GM19468 (cell line): ENCODE data around the gene RALGPS1.
"Not testable (repeated sequence)": the region's sequence is repeated elsewhere in the genome, so short reads cannot be mapped to it uniquely, and the experiment has no call there.

Source experiments
- ATAC-seq: cut with Tn5 transposase; IDR thresholded peaks from one replicate; pipeline ENCODE4 v1.9.1; 2021; ENCODE audit warnings: mild to moderate bottlenecking, moderate library complexity, moderate number of reproducible peaks; ENCODE audit not compliant: unreplicated experiment; ENCODE audit errors: extremely low read depth

The RALGPS1 gene

DNA sequence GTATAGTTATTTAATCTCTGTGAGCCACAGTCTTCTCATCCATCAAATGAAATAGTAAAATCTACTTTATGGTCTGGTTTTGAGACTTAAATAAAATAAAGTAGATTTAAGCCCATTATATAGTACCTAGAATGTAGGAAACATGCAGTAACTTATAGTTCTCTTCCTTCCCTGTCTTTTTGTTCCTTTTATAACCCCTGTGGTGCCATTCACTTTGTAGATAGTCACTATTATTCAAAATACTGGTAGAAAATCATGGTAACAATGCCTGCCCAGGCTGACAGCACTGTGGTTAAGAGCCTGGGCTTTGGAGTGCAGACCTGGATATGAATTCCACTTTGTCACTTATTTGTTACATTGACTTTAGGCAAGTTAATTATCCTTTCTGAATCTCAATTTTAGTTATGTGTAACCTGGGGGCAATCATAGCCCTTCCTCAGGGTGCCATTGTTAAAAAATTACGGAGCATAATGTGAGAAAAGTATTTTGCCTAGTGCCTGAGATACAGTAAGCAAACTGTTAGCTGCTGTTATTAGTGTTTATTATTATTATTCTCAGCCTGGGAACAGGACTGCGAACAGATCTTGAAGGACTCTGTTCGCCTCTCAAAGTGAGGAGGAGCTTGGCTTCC, 100.4 kb downstream of the RALGPS1 start:
- no peak for ATAC-seq

DNA sequence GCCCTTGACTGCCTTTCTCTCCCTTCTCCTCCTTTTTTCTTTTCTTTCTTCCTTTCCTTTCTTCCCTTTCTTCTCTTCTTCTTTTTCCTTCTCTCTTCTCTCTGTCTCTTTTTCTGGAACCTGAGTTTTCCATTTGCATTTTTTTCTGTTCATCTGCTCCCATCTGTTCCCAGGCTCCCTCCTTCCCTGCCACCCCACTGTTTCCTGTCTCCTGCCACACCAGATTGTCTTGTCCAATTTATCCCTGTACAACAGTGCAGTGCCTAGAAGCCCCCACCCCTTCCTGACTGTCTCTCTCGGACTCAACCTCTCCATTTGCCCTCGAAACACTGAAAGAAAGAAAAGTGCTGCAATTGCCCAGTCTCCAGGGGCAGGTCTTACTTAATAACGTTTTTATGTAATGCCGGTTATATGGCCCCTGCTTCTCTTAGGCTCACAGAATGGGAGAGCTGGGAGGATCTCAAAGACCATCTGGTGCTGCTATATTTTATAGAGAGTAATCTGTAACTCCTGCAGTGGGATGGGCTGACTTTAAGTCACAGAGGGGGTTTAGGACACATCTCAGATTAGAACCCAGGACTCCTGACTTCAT, 101.4 kb downstream of the RALGPS1 start:
- ATAC-seq, result no peak

DNA sequence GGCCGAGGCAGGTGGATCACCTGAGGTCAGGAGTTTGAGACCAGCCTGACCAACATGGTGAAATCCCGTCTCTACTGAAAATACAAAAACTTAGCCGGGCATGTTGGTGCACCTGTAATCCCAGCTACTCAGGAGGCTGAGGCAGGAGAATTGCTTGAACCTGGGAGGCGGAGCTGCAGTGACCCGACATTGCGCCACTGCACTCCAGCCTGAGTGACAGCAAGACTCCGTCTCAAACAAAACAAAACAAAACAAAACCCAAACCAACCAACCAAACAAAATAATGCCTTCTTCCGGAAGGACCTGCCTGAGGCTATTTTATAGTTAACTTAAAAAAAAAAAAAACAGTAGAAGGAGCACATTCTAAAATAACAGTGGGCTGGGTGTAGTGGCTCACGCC, 103.4 kb downstream of the RALGPS1 start:
- not testable (repeated sequence) for ATAC-seq

DNA sequence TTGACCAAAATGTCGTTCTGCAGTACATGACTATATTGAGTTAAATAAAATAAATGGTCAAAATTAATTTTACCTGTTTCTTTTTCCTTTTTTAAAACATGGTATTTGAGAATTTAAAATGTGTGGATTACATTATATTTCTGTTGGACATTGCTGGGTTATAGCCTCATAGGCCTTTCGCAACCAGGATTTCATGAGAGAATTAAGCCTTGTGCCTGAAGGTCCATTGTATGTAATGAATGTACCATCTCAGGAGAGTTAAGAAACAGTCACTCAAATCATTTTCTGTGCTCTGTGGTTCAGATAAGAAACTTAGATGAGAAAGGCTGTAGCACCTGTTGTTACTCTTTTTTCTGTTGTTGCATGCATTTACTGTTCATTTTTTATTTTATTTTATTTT, 104.4 kb downstream of the RALGPS1 start:
- ATAC-seq, result no peak

DNA sequence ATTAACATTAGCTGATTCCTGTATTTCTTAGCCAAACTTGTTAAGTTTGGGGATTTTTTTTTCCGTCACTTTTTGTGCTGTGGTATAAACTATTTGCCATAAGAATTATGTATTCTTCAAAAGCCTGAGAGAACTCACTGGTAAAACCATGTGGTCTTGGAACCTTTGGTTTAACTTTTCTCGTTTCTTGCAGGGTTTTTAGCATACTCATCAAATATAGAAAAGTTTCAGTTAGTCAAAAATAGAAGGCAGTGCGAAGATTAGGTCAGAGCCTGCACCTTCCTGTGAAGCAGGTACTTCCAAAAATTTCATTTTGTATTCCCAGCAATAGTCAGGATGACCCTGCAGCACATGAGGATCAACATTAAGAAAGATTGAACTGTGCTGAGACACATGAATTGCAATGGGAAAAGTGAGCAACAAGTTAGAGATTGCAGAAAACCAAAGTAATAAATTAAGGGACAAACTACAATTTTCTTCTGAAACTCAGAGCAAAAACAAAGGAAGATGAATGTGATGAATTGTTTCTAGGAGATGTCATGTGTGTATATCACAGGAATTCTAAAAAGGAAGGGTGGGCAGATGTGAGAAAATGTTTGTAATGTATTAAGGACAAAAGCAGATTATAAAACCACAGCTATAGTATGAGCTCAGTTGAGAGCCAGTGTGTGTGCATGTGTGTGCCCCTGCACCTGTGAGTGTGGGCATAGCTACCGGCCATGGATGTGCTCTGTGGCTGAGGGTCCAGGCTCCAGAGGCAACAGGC, 105.6 kb downstream of the RALGPS1 start:
- no peak for ATAC-seq

DNA sequence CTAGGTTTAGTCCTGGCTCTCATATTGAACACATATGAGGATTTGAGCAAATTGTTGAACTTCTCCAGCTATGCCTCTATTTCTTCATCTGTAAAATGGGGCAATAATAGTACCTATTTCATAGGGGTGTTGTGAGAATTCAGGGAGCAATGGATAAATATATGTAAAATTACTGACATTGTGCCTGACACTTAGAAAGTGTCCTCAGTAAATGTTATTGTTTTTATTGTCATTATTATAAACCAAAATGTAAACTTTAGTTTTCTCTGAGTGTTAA, 106.2 kb downstream of the RALGPS1 start:
- ATAC-seq, result no peak

DNA sequence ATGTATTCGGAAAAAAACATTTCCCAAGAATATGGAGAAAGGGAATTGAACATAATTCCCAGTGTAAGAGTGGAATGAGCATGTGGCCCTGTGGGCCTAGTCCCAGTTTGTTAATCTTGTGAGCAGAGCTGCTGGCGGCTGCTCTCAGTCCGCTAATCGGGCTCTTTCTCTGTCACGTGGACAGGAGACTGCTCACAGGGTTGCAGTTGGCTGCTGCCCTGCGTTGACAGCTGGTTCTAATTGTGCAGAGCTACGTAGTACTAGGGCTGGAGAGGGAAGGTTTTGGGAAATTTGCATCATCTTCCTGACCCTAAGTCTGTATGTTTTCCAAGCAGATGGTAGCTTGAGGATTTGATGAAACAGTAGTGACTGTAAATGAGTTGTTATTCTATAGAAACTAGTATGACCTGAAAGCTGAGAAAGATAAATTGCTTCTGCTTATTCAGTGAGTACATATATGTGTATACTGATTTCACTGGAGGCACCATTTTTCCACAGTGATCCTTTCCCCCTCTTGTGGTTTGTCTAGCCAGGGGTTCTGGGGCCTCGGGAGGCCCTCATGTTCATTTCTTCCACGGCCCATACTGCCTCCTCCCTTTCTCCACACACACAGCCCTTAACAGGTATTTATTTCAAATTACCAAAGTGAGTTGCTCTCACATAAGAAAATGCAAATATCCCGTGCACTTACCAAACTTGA, 107.2 kb downstream of the RALGPS1 start:
- ATAC-seq, result no peak

DNA sequence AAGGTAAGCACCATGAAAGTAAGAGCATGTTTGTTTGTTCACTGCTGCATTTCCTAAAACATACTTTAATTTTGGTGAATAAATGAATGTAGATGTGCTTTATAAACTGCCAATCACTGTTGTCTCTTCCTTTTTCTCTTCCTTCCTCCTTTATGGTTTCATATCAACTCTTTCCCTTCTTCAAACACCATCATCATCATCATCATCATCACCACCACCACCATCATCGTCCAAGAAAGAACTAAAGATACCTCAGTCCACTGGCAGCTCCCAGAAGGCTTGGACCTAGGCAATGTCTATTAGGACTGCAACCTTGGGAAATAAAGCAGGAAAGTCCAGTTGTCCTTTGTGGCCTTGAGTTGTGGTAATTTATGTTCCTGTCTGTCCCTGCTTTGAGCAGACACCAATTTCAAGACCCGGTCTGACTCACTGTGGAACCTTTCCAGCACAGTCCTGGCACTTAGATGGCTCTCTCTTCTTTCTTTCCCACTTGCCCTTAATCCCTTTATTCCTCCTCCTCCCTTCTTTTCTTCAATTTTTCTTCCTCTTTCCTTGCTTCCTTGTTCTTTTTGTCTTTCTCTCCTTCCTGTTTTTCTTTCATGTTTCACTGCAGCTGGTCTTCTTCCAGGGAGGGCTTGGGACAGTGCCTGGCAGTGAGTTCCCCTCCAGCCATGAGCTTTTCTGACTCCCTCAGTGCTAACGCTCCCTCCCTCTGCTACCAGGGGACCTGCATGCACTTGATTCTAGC, 108.5 kb downstream of the RALGPS1 start:
- no peak for ATAC-seq

DNA sequence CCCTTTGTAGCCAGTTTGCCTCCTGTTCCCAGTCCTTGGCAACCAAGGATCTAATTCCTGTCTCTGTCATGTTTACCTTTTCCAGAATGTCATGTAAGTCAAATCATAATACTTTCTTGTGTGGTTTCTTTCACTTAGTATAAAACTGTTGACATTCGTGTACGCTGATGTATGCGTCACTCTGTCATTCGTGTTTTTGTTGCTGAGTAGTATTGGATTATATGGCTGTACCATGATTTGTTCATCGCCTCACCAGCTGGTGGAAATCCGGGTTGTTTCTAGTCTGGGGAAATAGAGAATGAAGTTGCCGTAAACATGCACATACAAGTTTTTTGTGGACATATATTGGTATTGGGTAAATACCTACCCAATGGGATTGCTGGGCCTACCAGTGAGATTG, 110.5 kb downstream of the RALGPS1 start:
- no peak for ATAC-seq

DNA sequence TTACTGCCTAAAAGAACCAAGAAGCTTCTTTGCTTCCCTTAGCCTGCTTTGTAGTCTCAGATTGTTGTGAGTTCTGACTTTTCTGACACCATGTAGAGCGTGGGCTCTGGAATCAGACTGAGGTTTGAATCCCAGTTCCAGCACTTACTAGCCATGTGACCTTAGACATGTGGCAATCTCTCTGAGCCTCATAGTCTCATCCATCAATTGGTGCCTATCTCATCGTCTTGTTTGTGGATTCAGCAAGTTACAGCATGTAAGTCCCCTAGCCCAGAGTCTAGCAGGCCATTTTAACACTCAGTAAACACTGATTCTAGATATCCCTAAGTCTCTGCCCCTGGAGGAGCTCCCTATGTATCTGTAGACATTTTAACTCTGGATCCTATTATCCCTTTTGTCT, 113.1 kb downstream of the RALGPS1 start:
- ATAC-seq, result no peak

DNA sequence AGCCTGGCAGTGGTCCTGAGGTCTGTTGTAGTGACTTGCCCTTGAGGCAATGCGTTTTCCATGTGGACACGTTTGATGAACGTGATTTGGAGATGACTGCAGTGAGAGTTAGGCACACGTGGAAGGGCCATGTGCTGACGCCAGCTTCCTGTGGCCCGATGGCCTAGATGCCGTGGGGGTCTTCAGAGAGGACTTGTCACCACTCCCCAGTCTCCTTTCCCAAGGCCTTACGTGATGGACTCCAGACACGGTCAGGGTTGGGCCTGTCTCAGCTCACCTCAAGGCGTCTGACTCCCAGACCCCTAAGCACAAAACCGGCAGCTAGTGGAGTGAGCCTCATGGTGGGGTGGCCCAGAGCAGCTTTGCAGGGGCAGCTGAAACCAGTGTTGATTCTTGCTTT, 115.0 kb downstream of the RALGPS1 start:
- ATAC-seq, result no peak

DNA sequence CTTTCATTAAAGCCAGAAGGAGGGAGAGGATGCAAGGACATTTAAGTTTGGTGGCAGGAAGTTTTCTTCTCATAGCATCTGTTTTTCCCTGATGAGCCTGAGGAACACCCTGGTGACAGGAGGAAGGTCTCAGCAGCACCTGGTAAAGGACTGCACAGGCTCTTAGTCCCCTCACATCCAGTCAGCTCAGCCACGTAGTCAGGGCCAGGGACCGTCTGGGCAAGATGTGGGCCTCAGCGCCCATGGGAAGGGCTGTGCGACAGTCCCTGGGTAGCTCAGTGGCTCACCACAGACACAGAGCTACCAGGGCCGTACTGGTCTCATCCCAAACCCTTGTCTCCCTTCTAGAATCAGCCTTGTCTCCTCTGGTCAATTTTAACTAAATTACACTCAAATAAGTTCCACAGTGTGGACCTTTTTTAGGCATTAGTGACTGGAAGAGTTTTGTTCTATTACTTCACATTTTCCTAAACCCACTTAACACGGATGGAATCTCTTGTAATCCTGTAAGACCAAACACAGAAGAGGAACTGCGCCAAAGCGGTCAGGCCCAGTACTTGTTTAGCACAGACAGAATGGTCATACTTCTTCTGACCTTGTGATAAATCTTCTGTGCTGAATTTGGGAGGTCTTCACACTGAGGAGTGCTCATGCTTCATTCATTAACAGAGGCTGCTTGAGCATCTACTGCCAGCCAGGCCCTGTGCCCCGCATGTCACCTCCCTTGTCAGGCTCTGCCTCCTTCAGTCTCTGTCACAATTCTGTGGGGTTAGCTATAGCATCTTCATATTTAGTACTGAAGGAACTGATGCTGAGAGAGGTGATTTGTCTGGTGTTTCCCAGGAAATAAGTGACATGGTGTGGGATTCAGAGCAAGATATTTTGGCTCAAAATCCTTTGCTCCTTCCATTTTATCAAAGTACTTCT, 116.5 kb downstream of the RALGPS1 start:
- no peak for ATAC-seq

DNA sequence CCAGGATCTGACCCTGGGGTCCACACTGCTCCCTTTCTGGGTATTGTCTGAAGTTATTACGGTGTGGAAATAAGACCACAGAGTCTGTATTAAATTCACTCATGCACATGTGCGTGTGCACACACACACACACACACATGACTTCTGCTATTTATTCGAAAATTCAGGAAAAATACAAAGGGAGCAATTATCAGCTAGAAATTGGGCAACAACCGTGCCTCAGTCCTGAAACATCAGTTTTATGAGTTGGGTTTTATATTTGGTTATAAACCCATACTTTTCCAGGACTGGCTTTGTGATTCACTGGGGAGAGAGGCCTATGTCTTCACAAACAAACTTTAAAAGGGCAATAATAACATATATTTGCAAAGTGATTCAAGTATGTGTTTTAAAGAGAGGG, 117.7 kb downstream of the RALGPS1 start:
- no peak for ATAC-seq

DNA sequence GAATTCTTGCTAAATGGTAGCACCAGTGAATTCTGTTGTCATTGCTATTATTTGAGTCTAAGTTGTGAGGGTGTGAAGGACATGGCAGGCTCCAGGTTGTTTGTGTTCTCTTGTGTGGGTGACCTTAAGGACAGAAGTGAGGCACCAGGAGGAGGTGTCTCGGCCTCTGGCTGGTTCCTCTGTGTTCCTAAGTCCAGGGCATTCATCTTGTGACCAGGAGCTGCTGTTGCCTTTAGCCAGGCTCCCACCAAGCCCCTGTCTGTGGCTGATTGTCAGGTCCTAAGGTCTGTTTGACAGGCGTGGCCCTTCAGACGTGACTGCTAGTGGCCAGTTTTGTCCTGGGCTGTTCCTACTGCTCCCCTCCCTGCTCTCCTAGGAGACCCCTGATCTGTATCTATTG, 118.5 kb downstream of the RALGPS1 start:
- no peak for ATAC-seq

DNA sequence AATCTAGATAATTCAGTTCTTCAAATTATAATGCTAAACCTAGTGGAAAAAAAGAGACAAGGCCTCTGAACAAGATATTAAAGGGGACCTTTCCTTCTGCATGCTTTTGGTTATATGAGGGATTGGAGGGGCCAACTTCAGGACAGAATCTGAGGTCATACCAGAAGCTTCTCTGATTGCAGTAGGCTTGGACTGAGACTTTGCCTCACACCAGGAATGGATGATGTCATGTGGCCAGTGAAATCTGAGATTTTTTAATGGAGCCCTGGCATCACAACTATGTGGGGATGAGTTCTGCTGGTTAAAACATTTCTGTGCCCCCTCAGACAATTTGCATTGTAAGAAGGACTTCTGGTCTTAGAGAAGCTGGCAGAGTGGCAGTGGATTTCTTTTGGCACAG, 119.2 kb downstream of the RALGPS1 start:
- ATAC-seq, result no peak

DNA sequence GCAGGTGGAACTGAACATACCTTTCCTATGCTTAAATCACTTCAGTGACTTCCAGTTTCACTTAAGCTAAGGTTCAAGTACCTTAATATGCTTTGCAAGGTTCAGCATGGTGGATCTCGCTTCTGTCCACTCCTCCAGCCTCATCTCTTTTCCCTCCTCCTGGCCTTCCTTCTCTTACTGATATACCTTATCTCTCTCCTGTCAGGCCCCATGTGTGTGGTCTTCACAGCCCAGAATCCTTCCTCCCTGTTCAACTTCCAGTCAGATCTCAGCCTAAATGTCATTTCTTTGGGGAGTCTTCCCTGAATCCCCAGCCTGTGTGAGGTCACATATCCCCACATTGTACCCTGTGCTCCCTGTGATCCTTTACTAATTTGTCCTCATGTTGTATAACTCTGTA, 120.1 kb downstream of the RALGPS1 start:
- no peak for ATAC-seq

DNA sequence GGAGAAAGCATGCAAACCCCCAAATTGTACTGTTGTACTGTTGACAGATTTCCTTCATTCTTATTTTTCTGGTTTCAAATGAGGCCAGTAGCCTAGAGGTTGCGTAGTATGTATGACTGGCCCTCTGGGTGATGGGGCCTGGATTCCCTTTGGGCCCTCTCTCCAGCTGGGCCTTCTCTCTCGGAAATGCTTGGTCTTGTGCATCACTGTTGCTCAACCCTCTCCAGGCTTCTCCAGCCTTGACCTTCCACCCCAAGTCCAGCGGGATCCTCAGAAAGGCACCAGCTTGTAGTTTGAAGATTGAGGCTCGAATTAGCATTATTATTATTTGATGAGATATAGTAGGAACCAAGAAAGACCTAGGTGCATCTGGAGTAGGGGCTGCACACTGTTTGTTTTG, 120.8 kb downstream of the RALGPS1 start:
- no peak for ATAC-seq

DNA sequence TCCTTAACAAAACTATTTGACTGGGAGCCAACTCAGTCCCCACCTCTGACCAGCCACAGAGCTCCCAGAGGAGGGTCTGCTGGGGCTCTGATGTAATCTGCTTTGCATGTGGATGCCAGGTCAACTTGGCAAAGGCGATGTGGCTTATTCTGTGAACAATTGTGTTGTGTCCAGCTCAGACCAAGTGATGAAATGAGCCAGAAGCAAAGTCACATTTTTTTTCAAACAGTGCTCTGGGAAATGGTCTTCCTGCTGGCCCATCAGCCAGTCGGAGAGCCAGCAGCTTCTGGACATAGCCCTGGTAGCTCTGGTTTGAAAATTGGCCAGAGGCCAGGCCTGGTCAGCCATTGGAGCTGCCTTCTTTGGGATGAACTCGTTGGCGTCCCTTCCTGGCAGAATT, 121.4 kb downstream of the RALGPS1 start:
- ATAC-seq, result no peak

DNA sequence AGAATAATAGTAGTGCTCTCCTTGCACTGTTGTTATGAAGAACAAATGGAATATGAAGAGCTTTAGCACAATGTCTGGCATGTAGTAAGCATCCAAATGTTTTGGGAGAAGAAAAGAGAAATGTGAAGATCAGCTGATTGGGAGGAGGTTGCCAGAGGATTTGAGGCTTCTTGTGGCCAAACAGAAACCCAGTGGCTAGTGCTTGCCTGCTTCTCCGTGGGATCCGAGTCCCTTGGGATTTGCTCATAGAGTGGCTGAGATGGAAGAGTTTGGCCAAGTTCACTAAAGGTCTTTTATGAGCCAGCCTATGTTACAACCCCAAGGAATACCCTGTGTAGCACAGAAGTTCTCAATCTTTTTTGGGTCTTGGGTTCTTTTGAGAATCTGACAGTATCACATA, 121.9 kb downstream of the RALGPS1 start:
- no peak for ATAC-seq

DNA sequence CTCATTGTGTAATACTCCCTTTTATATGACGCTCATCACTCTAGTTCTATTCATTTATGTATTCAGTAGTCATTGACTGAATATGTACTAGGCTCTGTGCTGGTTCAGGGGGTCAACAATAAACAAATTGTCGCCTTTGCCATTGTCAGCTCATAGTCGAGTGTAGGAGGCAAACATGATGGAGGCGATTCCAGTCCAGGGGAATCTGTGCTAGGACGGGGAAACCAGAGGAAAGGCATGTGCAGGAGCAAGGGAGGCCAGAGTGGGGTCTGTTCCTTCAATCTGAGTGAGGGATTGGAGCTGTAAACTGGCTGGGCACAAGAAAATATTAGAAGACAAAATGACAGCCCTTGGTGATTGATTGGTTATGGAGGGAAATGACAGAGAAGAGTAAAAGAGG, 123.9 kb downstream of the RALGPS1 start:
- no peak for ATAC-seq
